Measurements from ENCODE around the gene LIMK1.

Gene LIMK1

GRCh38 chr7:74053589-74054186 lies 29.9 kb upstream of the LIMK1 start:
- Histone ChIP-seq H3K9me3 (ENCODE audit: low read length) (no peaks in the 10 kb centered on the region), H3K27ac (ENCODE audit: low read depth, low read length, poor library complexity, severe bottlenecking) (no peak overlapping the region), H3K79me2 (ENCODE audit: insufficient read depth, low read length) (no peaks in the 10 kb centered on the region), H3K4me1 (ENCODE audit: insufficient read depth, low read length, severe bottlenecking) (no peaks in the 10 kb centered on the region), H3K4me2 (ENCODE audit: low read length) (no peak overlapping the region), H4K20me1 (ENCODE audit: insufficient read depth, low read length) (no peaks in the 10 kb centered on the region), H3K4me3 (ENCODE audit: low read depth, low read length, poor library complexity, severe bottlenecking) (no peak overlapping the region), H3K9ac (ENCODE audit: low read length) (no peak overlapping the region), H3K9me2 (ENCODE audit: low read depth, low read length) (no peaks in the 10 kb centered on the region), H3K27me3 (ENCODE audit: insufficient read depth, low read length) (no peaks in the 10 kb centered on the region; the same call in 1 of the 2 replicates), H3K36me3 (ENCODE audit: insufficient read depth, low read length) (no peaks in the 10 kb centered on the region), H3F3A (ENCODE audit: insufficient read depth, low read length) (no peaks in the 10 kb centered on the region), H2AFZ (ENCODE audit: low read length) (no peak overlapping the region)
- TF ChIP-seq CTCF (IDR thresholded peaks at IDR 0.05; ENCODE audit: low read length): no peak

DNA sequence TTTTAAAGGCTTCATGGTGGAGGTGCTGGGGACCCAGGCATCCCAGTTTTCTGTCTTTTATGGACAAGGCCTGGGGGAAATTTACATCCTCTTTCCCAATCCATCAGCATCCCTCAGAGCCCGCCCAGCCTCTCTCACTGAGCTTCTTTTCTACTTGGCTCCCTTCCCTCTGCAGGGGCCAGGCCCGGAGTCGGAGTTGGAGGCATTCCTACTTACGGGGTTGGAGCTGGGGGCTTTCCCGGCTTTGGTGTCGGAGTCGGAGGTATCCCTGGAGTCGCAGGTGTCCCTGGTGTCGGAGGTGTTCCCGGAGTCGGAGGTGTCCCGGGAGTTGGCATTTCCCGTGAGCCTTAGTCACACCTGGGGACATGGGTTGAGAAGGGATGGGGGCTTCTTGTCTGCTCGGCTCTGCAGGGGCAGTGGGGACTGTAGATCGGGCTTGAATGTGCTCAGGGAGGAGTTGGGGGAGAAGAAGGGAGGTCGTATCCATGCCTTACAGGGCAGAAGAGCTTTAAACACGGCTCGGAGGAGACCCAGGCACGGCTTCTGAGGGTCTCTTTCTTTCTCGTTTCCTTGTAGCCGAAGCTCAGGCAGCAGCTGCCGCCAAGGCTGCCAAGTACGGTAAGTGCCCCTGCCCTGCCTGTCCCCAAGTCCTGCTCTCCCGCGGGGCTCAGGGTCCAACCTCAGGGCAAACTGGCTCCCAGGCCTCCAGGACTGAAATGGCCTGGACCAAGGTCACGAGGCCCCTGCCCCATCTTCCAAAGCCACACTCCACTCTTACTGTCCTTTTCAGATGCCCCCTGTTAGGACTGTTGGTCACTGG lies 27.3 kb upstream of the LIMK1 start:
- Histone ChIP-seq H3F3A (ENCODE audit: insufficient read depth, low read length) (no peaks in the 10 kb centered on the region), H3K27ac (ENCODE audit: low read depth, low read length, poor library complexity, severe bottlenecking) (no peak overlapping the region), H3K4me3 (ENCODE audit: low read depth, low read length, poor library complexity, severe bottlenecking) (no peak overlapping the region), H3K36me3 (ENCODE audit: insufficient read depth, low read length) (no peaks in the 10 kb centered on the region), H4K20me1 (ENCODE audit: insufficient read depth, low read length) (no peaks in the 10 kb centered on the region), H3K79me2 (ENCODE audit: insufficient read depth, low read length) (no peaks in the 10 kb centered on the region), H3K9me3 (ENCODE audit: low read length) (no peaks in the 10 kb centered on the region), H3K27me3 (ENCODE audit: insufficient read depth, low read length) (peaks cover 6% of the 10 kb centered on the region; the same call in 1 of the 2 replicates), H2AFZ (ENCODE audit: low read length) (no peak overlapping the region), H3K9ac (ENCODE audit: low read length) (no peak overlapping the region), H3K4me2 (ENCODE audit: low read length) (no peak overlapping the region), H3K9me2 (ENCODE audit: low read depth, low read length) (no peaks in the 10 kb centered on the region), H3K4me1 (ENCODE audit: insufficient read depth, low read length, severe bottlenecking) (no peaks in the 10 kb centered on the region)
- no peak for TF ChIP-seq CTCF (IDR thresholded peaks at IDR 0.05; ENCODE audit: low read length)
- TF ChIP-seq EZH2 (IDR thresholded peaks at IDR 0.05; ENCODE audit: borderline replicate concordance, low read length): no peak

- no peaks in the 10 kb centered on the region for H3K79me2 ChIP-seq (ENCODE audit: insufficient read depth, low read length)
- H3K9ac ChIP-seq (ENCODE audit: low read length): no peak overlapping the region
- no peak overlapping the region for H3K4me2 ChIP-seq (ENCODE audit: low read length)
- H3K9me3 ChIP-seq (ENCODE audit: low read length): no peaks in the 10 kb centered on the region
- H3F3A ChIP-seq (ENCODE audit: insufficient read depth, low read length): no peaks in the 10 kb centered on the region
- H2AFZ ChIP-seq (ENCODE audit: low read length): no peak overlapping the region
- no peak overlapping the region for H3K4me3 ChIP-seq (ENCODE audit: low read depth, low read length, poor library complexity, severe bottlenecking)
- no peak overlapping the region for H3K27ac ChIP-seq (ENCODE audit: low read depth, low read length, poor library complexity, severe bottlenecking)
- H3K36me3 ChIP-seq (ENCODE audit: insufficient read depth, low read length): no peaks in the 10 kb centered on the region
- H3K9me2 ChIP-seq (ENCODE audit: low read depth, low read length): no peaks in the 10 kb centered on the region
- peaks cover 6% of the 10 kb centered on the region for H3K4me1 ChIP-seq (ENCODE audit: insufficient read depth, low read length, severe bottlenecking)
- H3K27me3 ChIP-seq (ENCODE audit: insufficient read depth, low read length): peaks cover 6% of the 10 kb centered on the region; the same call in 1 of the 2 replicates
- no peaks in the 10 kb centered on the region for H4K20me1 ChIP-seq (ENCODE audit: insufficient read depth, low read length)
- TF ChIP-seq EZH2 (IDR thresholded peaks at IDR 0.05; ENCODE audit: borderline replicate concordance, low read length) (no peak), CTCF (IDR thresholded peaks at IDR 0.05; ENCODE audit: low read length) (no peak)
Observed at GRCh38 chr7:74057216-74057925, 26.2 kb upstream of the LIMK1 start.
